ENCODE results near the gene MRC2.
"Not testable (repeated sequence)": the region's sequence is repeated elsewhere in the genome, so short reads cannot be mapped to it uniquely, and the experiment has no call there.

The MRC2 gene

GRCh38 chr17:62613095-62613494 is 14.4 kb upstream of the MRC2 start:
- not testable (repeated sequence) for ATAC-seq

- peak; percentile 92 for ATAC-seq
- TF ChIP-seq TOX (CRISPR knock-in tag; IDR thresholded peaks at IDR 0.05; ENCODE audit: borderline replicate concordance) (no peak), POU6F1 (CRISPR knock-in tag; IDR thresholded peaks at IDR 0.05; ENCODE audit: borderline replicate concordance, low read depth) (no peak), PPARA (CRISPR knock-in tag; IDR thresholded peaks at IDR 0.05; ENCODE audit: borderline replicate concordance) (no peak), ZFP30 (CRISPR knock-in tag; IDR thresholded peaks at IDR 0.05) (no peak), ZFP3 (CRISPR knock-in tag; IDR thresholded peaks at IDR 0.05) (no peak), CSDC2 (CRISPR knock-in tag; IDR thresholded peaks at IDR 0.05) (no peak), PATZ1 (CRISPR knock-in tag; IDR thresholded peaks at IDR 0.05; ENCODE audit: borderline replicate concordance) (no peak), SNAI2 (CRISPR knock-in tag; IDR thresholded peaks at IDR 0.05) (no peak), RARB (CRISPR knock-in tag; IDR thresholded peaks at IDR 0.05) (no peak), ZNF70 (CRISPR knock-in tag; IDR thresholded peaks at IDR 0.05) (no peak), OSR1 (CRISPR knock-in tag; IDR thresholded peaks at IDR 0.05) (no peak), ARNTL (CRISPR knock-in tag; IDR thresholded peaks at IDR 0.05; ENCODE audit: borderline replicate concordance, low read depth) (no peak), TCF4 (CRISPR knock-in tag; IDR thresholded peaks at IDR 0.05; ENCODE audit: borderline replicate concordance) (no peak), TSHZ2 (CRISPR knock-in tag; IDR thresholded peaks at IDR 0.05) (no peak), ZNF8 (CRISPR knock-in tag; IDR thresholded peaks at IDR 0.05) (no peak), CREB5 (CRISPR knock-in tag; IDR thresholded peaks at IDR 0.05; ENCODE audit: low read depth) (no peak), ZC3H10 (CRISPR knock-in tag; IDR thresholded peaks at IDR 0.05) (no peak), ESRRG (CRISPR knock-in tag; IDR thresholded peaks at IDR 0.05) (no peak)
Measured at GRCh38 chr17:62614142-62614541, 13.3 kb upstream of the MRC2 start.

- no peak for ATAC-seq
- TF ChIP-seq SNAI2 (CRISPR knock-in tag; IDR thresholded peaks at IDR 0.05) (no peak), PPARA (CRISPR knock-in tag; IDR thresholded peaks at IDR 0.05; ENCODE audit: borderline replicate concordance) (no peak), PATZ1 (CRISPR knock-in tag; IDR thresholded peaks at IDR 0.05; ENCODE audit: borderline replicate concordance) (no peak), ZNF565 (CRISPR knock-in tag; conservative IDR thresholded peaks at IDR 0.05; ENCODE audit: low read depth) (no peak), GLIS3 (CRISPR knock-in tag; IDR thresholded peaks at IDR 0.05) (no peak), POU6F1 (CRISPR knock-in tag; IDR thresholded peaks at IDR 0.05; ENCODE audit: borderline replicate concordance, low read depth) (no peak), ZNF70 (CRISPR knock-in tag; IDR thresholded peaks at IDR 0.05) (no peak), TCF4 (CRISPR knock-in tag; IDR thresholded peaks at IDR 0.05; ENCODE audit: borderline replicate concordance) (no peak), OSR1 (CRISPR knock-in tag; IDR thresholded peaks at IDR 0.05) (no peak), CREB5 (CRISPR knock-in tag; IDR thresholded peaks at IDR 0.05; ENCODE audit: low read depth) (no peak), BACH2 (CRISPR knock-in tag; IDR thresholded peaks at IDR 0.05; ENCODE audit: borderline replicate concordance) (no peak)
Measured at GRCh38 chr17:62615503-62615902, 12.0 kb upstream of the MRC2 start.

Measured in SK-N-SH treated with all-trans-retinoic acid at 6 μM for 48 hours (cell line).